Activated CD8-positive, alpha-beta T cell treated with anti-CD3 and anti-CD28 coated beads, Interleukin-2, amount 10 ng/mL, durations not matched to agents 7 days and 5 days (primary cell): ENCODE measurements around the gene TOP2A. TPM values are rescaled to one million over a fixed set of nuclear protein-coding genes. Genes with fewer than 3 reads are reported as not detected.

Experiments used
- ATAC-seq: fragments of 150-1000 bp; cut with Tn5 transposase; one replicate; pipeline ENCODE4 v1.10.0; 2021; ENCODE audit warnings: moderate library complexity
- CTCF ChIA-PET: fragments of 350-600 bp; sonication (Branson Sonifier 250); formaldehyde crosslinking; loops from one replicate; lab custom pipeline; 2021; ENCODE audit warnings: antibody characterized with exemption; lab: Charles Lee
- POLR2A ChIA-PET: fragments of 350-600 bp; sonication (Branson Sonifier 250); formaldehyde crosslinking; loops from one replicate; lab custom pipeline; 2021; ENCODE audit warnings: antibody characterized with exemption; lab: Charles Lee
- DNase-seq: peaks from one replicate; pipeline ENCODE4 v3.0.0-alpha.2; 2020
- H3K27ac Mint-ChIP-seq: one replicate; pipeline ENCODE4 v1.8.0; 2021; ENCODE audit warnings: mild to moderate bottlenecking, mixed read lengths
- H3K27me3 Mint-ChIP-seq: one replicate; pipeline ENCODE4 v1.8.0; 2021; ENCODE audit warnings: low read depth, mixed read lengths
- H3K36me3 Mint-ChIP-seq: one replicate; pipeline ENCODE4 v1.8.0; 2021; ENCODE audit warnings: low read depth, mixed read lengths
- H3K4me1 Mint-ChIP-seq: one replicate; pipeline ENCODE4 v1.8.0; 2021; ENCODE audit warnings: low read depth, mixed read lengths
- H3K4me3 Mint-ChIP-seq: one replicate; pipeline ENCODE4 v1.8.0; 2021; ENCODE audit warnings: mild to moderate bottlenecking, mixed read lengths
- H3K9me3 Mint-ChIP-seq: one replicate; pipeline ENCODE4 v1.8.0; 2022; ENCODE audit warnings: mixed read lengths; ENCODE audit not compliant: insufficient read depth
- total RNA-seq, 2 experiments: library from RNA; stranded (reverse); gene quantifications; one replicate each; pipeline ENCODE4 v1.2.3, GENCODE V29; 2021

TOP2A gene
- total RNA-seq, 2 experiments from 2014 or later = 517 to 567 TPM

- no peak overlapping the region for H3K27ac Mint-ChIP-seq
- CTCF ChIA-PET = interaction anchor here (0.7 to 6.7 kb wide), 3 partner anchors 24 to 80 kb away, joined by 3 to 50 read pairs (median 7); no protein-coding TSS in a partner anchor
- POLR2A ChIA-PET = interaction anchor here (0.7 kb wide), 1 partner anchor 60 kb away, joined by 3 read pairs; no protein-coding TSS in a partner anchor
- H3K27me3 Mint-ChIP-seq = no peaks in the 10 kb centered on the region
- H3K4me1 Mint-ChIP-seq = peaks cover 24% of the 10 kb centered on the region
- H3K4me3 Mint-ChIP-seq = no peak overlapping the region
- no peaks in the 10 kb centered on the region for H3K9me3 Mint-ChIP-seq
- no peak for ATAC-seq
- DNase-seq = no peak
- peaks cover 18% of the 10 kb centered on the region for H3K36me3 Mint-ChIP-seq
Measured at GRCh38 chr17:40452216-40452787, 34.6 kb upstream of the TOP2A start.

- ChIA-PET POLR2A (interaction anchor here (0.9 to 1.2 kb wide), 2 partner anchors 33 to 105 kb away, joined by 3 to 4 read pairs; partner anchors contain the start of gene TOP2A), CTCF (interaction anchor here (0.7 to 6.7 kb wide), 5 partner anchors 10 to 81 kb away, joined by 3 to 50 read pairs (median 4); partner anchors contain the start of gene TOP2A)
- DNase-seq (no peak), ATAC-seq (no peak)
- no peak overlapping the region for H3K4me3 Mint-ChIP-seq
- no peaks in the 10 kb centered on the region for H3K27me3 Mint-ChIP-seq
- no peak overlapping the region for H3K27ac Mint-ChIP-seq
- H3K36me3 Mint-ChIP-seq = peaks cover 18% of the 10 kb centered on the region
- no peaks in the 10 kb centered on the region for H3K9me3 Mint-ChIP-seq
- peaks cover 31% of the 10 kb centered on the region for H3K4me1 Mint-ChIP-seq
Measured at GRCh38 chr17:40451420-40451819, 33.7 kb upstream of the TOP2A start.

- H3K4me3 Mint-ChIP-seq = no peak overlapping the region
- CTCF ChIA-PET = interaction anchor here (0.6 to 6.7 kb wide), 13 partner anchors 8 to 110 kb away, joined by 3 to 50 read pairs (median 4); no protein-coding TSS in a partner anchor
- DNase-seq (peak; percentile 58), ATAC-seq (no peak)
- POLR2A ChIA-PET = no interaction called here
- H3K9me3 Mint-ChIP-seq = no peaks in the 10 kb centered on the region
- no peaks in the 10 kb centered on the region for H3K27me3 Mint-ChIP-seq
- H3K4me1 Mint-ChIP-seq = peaks cover 40% of the 10 kb centered on the region
- no peak overlapping the region for H3K27ac Mint-ChIP-seq
- peaks cover 12% of the 10 kb centered on the region for H3K36me3 Mint-ChIP-seq
Measured at GRCh38 chr17:40450175-40450574, 32.5 kb upstream of the TOP2A start.

- H3K4me1 Mint-ChIP-seq = peaks cover 53% of the 10 kb centered on the region
Measured at GRCh38 chr17:40448639-40449261, 31.1 kb upstream of the TOP2A start.

GRCh38 chr17:40448213-40448638 lies 30.5 kb upstream of the TOP2A start:
- CTCF ChIA-PET = interaction anchor here (0.9 to 6.7 kb wide), 10 partner anchors 7 to 112 kb away, joined by 3 to 50 read pairs (median 6); partner anchors contain the start of gene TOP2A

More at GRCh38 chr17:40448639-40449261, 31.1 kb upstream of the TOP2A start:
- Mint-ChIP-seq H3K27me3 (no peaks in the 10 kb centered on the region), H3K9me3 (no peaks in the 10 kb centered on the region), H3K36me3 (peaks cover 9% of the 10 kb centered on the region), H3K4me3 (no peak overlapping the region), H3K27ac (peak overlapping the region; percentile 57)
- DNase-seq (no peak), ATAC-seq (no peak)
- POLR2A ChIA-PET = interaction anchor here (0.6 to 1.6 kb wide), 3 partner anchors 22 to 92 kb away, joined by 3 to 5 read pairs (median 5); no protein-coding TSS in a partner anchor
- CTCF ChIA-PET = interaction anchor here (0.8 to 6.7 kb wide), 14 partner anchors 11 to 317 kb away, joined by 3 to 50 read pairs (median 3); partner anchors contain the start of gene TOP2A

GRCh38 chr17:40447806-40448205 lies 30.1 kb upstream of the TOP2A start:
- POLR2A ChIA-PET = interaction anchor here (0.7 to 1.9 kb wide), 5 partner anchors 14 to 85 kb away, joined by 3 to 7 read pairs (median 4); partner anchors contain the start of gene TOP2A
- H3K36me3 Mint-ChIP-seq = peaks cover 6% of the 10 kb centered on the region
- CTCF ChIA-PET = interaction anchor here (0.9 to 6.7 kb wide), 11 partner anchors 8 to 113 kb away, joined by 3 to 50 read pairs (median 5); partner anchors contain the start of gene TOP2A
- ATAC-seq (no peak), DNase-seq (no peak)
- H3K4me3 Mint-ChIP-seq = peak overlapping the region; percentile 24
- no peaks in the 10 kb centered on the region for H3K9me3 Mint-ChIP-seq
- peak overlapping the region; percentile 62 for H3K27ac Mint-ChIP-seq
- H3K4me1 Mint-ChIP-seq = peaks cover 55% of the 10 kb centered on the region
- H3K27me3 Mint-ChIP-seq = no peaks in the 10 kb centered on the region

More at GRCh38 chr17:40448213-40448638, 30.5 kb upstream of the TOP2A start:
- peaks cover 55% of the 10 kb centered on the region for H3K4me1 Mint-ChIP-seq
- no peaks in the 10 kb centered on the region for H3K27me3 Mint-ChIP-seq
- peaks cover 6% of the 10 kb centered on the region for H3K36me3 Mint-ChIP-seq
- H3K9me3 Mint-ChIP-seq = no peaks in the 10 kb centered on the region
- H3K4me3 Mint-ChIP-seq = peak overlapping the region; percentile 24
- peak; percentile 37 for DNase-seq
- POLR2A ChIA-PET = interaction anchor here (0.6 to 1.9 kb wide), 5 partner anchors 13 to 91 kb away, joined by 3 to 7 read pairs (median 5); no protein-coding TSS in a partner anchor
- ATAC-seq = no peak
- H3K27ac Mint-ChIP-seq = peak overlapping the region; percentile 62

GRCh38 chr17:40447148-40447644 lies 29.5 kb upstream of the TOP2A start:
- peaks cover 3% of the 10 kb centered on the region for H3K36me3 Mint-ChIP-seq
- no peaks in the 10 kb centered on the region for H3K9me3 Mint-ChIP-seq
- no peaks in the 10 kb centered on the region for H3K27me3 Mint-ChIP-seq
- H3K4me3 Mint-ChIP-seq = no peak overlapping the region
- CTCF ChIA-PET = interaction anchor here (1.3 to 6.7 kb wide), 7 partner anchors 8 to 96 kb away, joined by 3 to 50 read pairs (median 6); no protein-coding TSS in a partner anchor
- peaks cover 59% of the 10 kb centered on the region for H3K4me1 Mint-ChIP-seq
- no peak for DNase-seq
- no peak for ATAC-seq
- peak overlapping the region; percentile 16 for H3K27ac Mint-ChIP-seq
- POLR2A ChIA-PET = interaction anchor here (0.7 to 1.9 kb wide), 6 partner anchors 8 to 86 kb away, joined by 3 to 7 read pairs (median 4); partner anchors contain the start of gene TOP2A

- DNase-seq = no peak
- Mint-ChIP-seq H3K4me1 (peaks cover 62% of the 10 kb centered on the region), H3K36me3 (peaks cover 2% of the 10 kb centered on the region), H3K27me3 (no peaks in the 10 kb centered on the region), H3K4me3 (peak overlapping the region; percentile 82), H3K27ac (peak overlapping the region; percentile 92), H3K9me3 (no peaks in the 10 kb centered on the region)
- POLR2A ChIA-PET = interaction anchor here (0.7 to 1.1 kb wide), 3 partner anchors 9 to 1415 kb away, joined by 3 read pairs; no protein-coding TSS in a partner anchor
- no peak for ATAC-seq
- CTCF ChIA-PET = interaction anchor here (2.5 to 6.7 kb wide), 5 partner anchors 71 to 144 kb away, joined by 6 to 78 read pairs (median 15); no protein-coding TSS in a partner anchor
Measured at GRCh38 chr17:40445751-40446468, 28.2 kb upstream of the TOP2A start.

GRCh38 chr17:40443988-40444899 lies 26.5 kb upstream of the TOP2A start:
- ATAC-seq = peak; percentile 8
- peak overlapping the region; percentile 82 for H3K4me3 Mint-ChIP-seq
- ChIA-PET CTCF (interaction anchor here (0.8 to 5.9 kb wide), 20 partner anchors 9 to 142 kb away, joined by 3 to 78 read pairs (median 6); partner anchors contain the start of genes TNS4 and TOP2A), POLR2A (interaction anchor here (0.6 to 3.3 kb wide), 9 partner anchors 13 to 529 kb away, joined by 3 to 36 read pairs (median 4); partner anchors contain the start of gene TOP2A)
- peaks cover 2% of the 10 kb centered on the region for H3K27me3 Mint-ChIP-seq
- peaks cover 58% of the 10 kb centered on the region for H3K4me1 Mint-ChIP-seq
- no peaks in the 10 kb centered on the region for H3K9me3 Mint-ChIP-seq
- peaks cover 2% of the 10 kb centered on the region for H3K36me3 Mint-ChIP-seq
- DNase-seq = peak; percentile 42
- peak overlapping the region; percentile 92 for H3K27ac Mint-ChIP-seq
